ENCODE data around the gene CDC42BPB. TPM values are rescaled to one million over a fixed set of nuclear protein-coding genes. Genes with fewer than 3 reads are reported as not detected.

Gene CDC42BPB
- total and polyA plus RNA-seq, 2 of the 13 experiments (the other 11 are each of a cell fraction or from before 2014, with no cell fraction given) = 19.7 to 32.3 TPM

DNA sequence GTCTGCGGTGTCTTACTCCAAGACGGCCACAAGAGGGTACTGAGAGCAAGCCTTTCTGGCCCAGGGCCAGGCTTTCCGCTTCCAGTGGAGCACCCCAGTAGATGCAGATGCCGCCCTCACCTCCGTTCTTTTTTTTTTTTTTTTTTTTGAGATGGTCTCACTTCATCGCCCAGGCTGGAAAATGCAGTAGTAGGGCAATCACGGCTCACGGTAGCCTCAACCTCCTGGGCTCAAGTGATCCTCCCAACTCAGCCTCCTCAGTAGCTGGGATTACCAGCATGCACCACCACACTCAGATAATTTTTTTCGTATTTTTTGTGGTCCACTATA is 21.0 kb upstream of the CDC42BPB start (continued):
- TF ChIP-seq, protein P1, sequence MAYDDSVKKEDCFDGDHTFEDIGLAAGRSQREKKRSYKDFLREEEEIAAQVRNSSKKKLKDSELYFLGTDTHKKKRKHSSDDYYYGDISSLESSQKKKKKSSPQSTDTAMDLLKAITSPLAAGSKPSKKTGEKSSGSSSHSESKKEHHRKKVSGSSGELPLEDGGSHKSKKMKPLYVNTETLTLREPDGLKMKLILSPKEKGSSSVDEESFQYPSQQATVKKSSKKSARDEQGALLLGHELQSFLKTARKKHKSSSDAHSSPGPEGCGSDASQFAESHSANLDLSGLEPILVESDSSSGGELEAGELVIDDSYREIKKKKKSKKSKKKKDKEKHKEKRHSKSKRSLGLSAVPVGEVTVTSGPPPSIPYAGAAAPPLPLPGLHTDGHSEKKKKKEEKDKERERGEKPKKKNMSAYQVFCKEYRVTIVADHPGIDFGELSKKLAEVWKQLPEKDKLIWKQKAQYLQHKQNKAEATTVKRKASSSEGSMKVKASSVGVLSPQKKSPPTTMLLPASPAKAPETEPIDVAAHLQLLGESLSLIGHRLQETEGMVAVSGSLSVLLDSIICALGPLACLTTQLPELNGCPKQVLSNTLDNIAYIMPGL (CRISPR knock-in tag; IDR thresholded peaks at IDR 0.05; ENCODE audit: borderline replicate concordance in 1 of 2, low read depth in 1 of 2) = no peak
- TF ChIP-seq SMC3 (IDR thresholded peaks at IDR 0.05; ENCODE audit: low read length) (peak; percentile 68), TP53 (CRISPR knock-in tag; conservative IDR thresholded peaks at IDR 0.05) (no peak), ZNF331 (CRISPR knock-in tag; IDR thresholded peaks at IDR 0.05) (0 out of 2 replicates have a peak, but pooled peaks have one; percentile 21), MYC (CRISPR knock-in tag; IDR thresholded peaks at IDR 0.05; ENCODE audit: borderline replicate concordance) (no peak), ZBTB21 (CRISPR knock-in tag; IDR thresholded peaks at IDR 0.05) (no peak)

DNA sequence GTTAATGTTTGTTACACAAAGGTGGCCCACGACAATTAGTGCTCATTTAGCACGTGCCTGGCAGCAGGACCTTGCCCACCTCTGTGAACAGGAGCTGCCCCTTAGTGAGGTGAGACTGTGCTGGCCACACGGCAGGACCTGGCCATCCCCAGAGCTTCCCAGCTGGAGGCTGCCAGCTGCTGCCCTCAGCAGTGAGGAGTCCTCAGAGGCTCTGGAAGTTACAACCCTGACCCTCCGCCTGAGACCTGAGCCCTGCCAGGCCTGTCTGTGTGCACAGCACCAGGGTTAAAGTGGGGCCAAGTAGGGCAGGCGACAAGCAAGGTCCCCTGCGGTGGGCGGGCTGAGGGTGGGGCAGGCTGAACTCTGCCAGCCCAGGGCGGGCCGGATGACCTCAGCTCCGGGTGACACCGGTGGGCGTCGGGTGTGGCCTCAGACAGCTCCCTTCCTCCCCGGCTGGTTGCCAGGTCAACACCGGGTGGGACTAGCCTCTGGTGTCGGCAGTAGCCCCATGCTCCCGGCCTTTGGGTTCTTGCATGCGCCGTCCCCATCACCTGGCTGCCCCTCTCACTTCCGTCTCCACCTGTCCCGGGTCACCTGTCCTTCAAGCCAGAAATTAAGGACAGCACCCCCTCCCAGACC is 17.5 kb upstream of the CDC42BPB start:
- peak overlapping the region; percentile 76 for H3K4me2 ChIP-seq (ENCODE audit: low read depth, low read length)
- peaks cover 5 to 48% of the 10 kb centered on the region in 2 experiments; a peak in 4 of 5 replicates for H3K27me3 ChIP-seq (ENCODE audit: control insufficient read depth in 1 of 2, insufficient read depth in 2 of 2, low read length in 2 of 2)
- peak overlapping the region; percentile 56 to 76 (median 62) for H3K4me3 ChIP-seq (replicated peaks in 1 of 3; ENCODE audit: insufficient read depth in 1 of 3, low read depth in 2 of 3, low read length in 3 of 3)
- in situ Hi-C loops (cut with HindIII; ENCODE audit: extremely low pct_ligation_motif_present, low pct_unique_long_range_greater_than_20kb) (loop anchor here (5.0 kb wide), 1 partner anchor 217 kb away; no protein-coding TSS in a partner anchor), intact Hi-C loops (cut with micrococcal nuclease; ENCODE audit: unreplicated experiment) (no loop called here)
- BruUV-seq (replicated peaks) = no TSS peak
- peaks cover 71% of the 10 kb centered on the region for H3K4me1 ChIP-seq (ENCODE audit: insufficient read depth, low read length)
- ATAC-seq = peak; percentile 42
- 0% methylated on average over 2 of the region's 21 CpGs for WGBS (ENCODE audit: low lambda C conversion rate)
- POLR2A ChIA-PET = interaction anchor here (1.0 to 3.1 kb wide), 6 partner anchors 20 to 380 kb away, joined by 3 to 26 read pairs (median 10); partner anchors contain the start of genes EIF5 and EXOC3L4
- CTCF ChIA-PET (ENCODE audit: low intra/inter-chr PET ratio, low total read pairs) = interaction anchor here (1.7 kb wide), 1 partner anchor 218 kb away, joined by 6 read pairs; no protein-coding TSS in a partner anchor
- peak overlapping the region; percentile 32 for H3K9ac ChIP-seq (ENCODE audit: insufficient read depth, low read depth, low read length)
- no peaks in the 10 kb centered on the region for H3K36me3 ChIP-seq (replicated peaks in 1 of 2; ENCODE audit: control insufficient read depth in 1 of 2, insufficient read depth in 2 of 2, low read length in 2 of 2)
- no peak overlapping the region for H3K27ac ChIP-seq (ENCODE audit: extremely low read length, insufficient read depth, low read length)
- no peak for FAIRE-seq
- no peaks in the 10 kb centered on the region for H3K9me3 ChIP-seq (ENCODE audit: low read length)
- no peaks in the 10 kb centered on the region for H3K79me2 ChIP-seq (ENCODE audit: insufficient read depth, low read length)
- H4K20me1 ChIP-seq (ENCODE audit: insufficient read depth, low read length) = no peaks in the 10 kb centered on the region
- peak; percentile 70 for DNase-seq (ENCODE audit: low spot score)
- no peak overlapping the region for H2AFZ ChIP-seq (ENCODE audit: low read length)
- TF ChIP-seq SMYD3 (CRISPR knock-in tag; IDR thresholded peaks at IDR 0.05) = no peak
- TF ChIP-seq ZNF720 (CRISPR knock-in tag; IDR thresholded peaks at IDR 0.05) = no peak
- no peak for TF ChIP-seq TBP (CRISPR knock-in tag; IDR thresholded peaks at IDR 0.05)
- TF ChIP-seq SALL2 (CRISPR knock-in tag; IDR thresholded peaks at IDR 0.05) = no peak
- TF ChIP-seq PLRG1 (conservative IDR thresholded peaks at IDR 0.05) = no peak
- TF ChIP-seq ZFAT (CRISPR knock-in tag; conservative IDR thresholded peaks at IDR 0.05) = no peak
- no peak for TF ChIP-seq ZNF382 (CRISPR knock-in tag; IDR thresholded peaks at IDR 0.05; ENCODE audit: borderline replicate concordance)
- TF ChIP-seq, protein P2, sequence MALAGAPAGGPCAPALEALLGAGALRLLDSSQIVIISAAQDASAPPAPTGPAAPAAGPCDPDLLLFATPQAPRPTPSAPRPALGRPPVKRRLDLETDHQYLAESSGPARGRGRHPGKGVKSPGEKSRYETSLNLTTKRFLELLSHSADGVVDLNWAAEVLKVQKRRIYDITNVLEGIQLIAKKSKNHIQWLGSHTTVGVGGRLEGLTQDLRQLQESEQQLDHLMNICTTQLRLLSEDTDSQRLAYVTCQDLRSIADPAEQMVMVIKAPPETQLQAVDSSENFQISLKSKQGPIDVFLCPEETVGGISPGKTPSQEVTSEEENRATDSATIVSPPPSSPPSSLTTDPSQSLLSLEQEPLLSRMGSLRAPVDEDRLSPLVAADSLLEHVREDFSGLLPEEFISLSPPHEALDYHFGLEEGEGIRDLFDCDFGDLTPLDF (CRISPR knock-in tag; IDR thresholded peaks at IDR 0.05) = no peak
- no peak for TF ChIP-seq ZNF674 (CRISPR knock-in tag; IDR thresholded peaks at IDR 0.05; ENCODE audit: low read depth)
- TF ChIP-seq, protein P3, sequence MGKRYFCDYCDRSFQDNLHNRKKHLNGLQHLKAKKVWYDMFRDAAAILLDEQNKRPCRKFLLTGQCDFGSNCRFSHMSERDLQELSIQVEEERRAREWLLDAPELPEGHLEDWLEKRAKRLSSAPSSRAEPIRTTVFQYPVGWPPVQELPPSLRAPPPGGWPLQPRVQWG (CRISPR knock-in tag; IDR thresholded peaks at IDR 0.05; ENCODE audit: borderline replicate concordance, low read depth) = no peak
- TF ChIP-seq, protein P4, sequence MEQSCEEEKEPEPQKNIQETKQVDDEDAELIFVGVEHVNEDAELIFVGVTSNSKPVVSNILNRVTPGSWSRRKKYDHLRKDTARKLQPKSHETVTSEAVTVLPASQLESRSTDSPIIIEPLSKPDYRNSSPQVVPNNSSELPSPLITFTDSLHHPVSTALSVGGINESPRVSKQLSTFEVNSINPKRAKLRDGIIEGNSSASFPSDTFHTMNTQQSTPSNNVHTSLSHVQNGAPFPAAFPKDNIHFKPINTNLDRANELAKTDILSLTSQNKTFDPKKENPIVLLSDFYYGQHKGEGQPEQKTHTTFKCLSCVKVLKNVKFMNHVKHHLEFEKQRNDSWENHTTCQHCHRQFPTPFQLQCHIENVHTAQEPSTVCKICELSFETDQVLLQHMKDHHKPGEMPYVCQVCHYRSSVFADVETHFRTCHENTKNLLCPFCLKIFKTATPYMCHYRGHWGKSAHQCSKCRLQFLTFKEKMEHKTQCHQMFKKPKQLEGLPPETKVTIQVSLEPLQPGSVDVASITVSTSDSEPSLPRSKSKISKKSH (CRISPR knock-in tag; IDR thresholded peaks at IDR 0.05; ENCODE audit: borderline replicate concordance) = no peak; the same call in 1 of the 2 replicates
- TF ChIP-seq ZNF878 (CRISPR knock-in tag; IDR thresholded peaks at IDR 0.05) = no peak
- TF ChIP-seq HDAC2 (CRISPR knock-in tag; IDR thresholded peaks at IDR 0.05) = no peak
- no peak for TF ChIP-seq THAP11 (CRISPR knock-in tag; IDR thresholded peaks at IDR 0.05)
